GM10266 (cell line): ENCODE data around the gene PACS2.

ENCODE experiments used
- DNase-seq: peaks from one replicate; pipeline ENCODE4 v3.0.0; 2012; ENCODE audit errors: extremely low spot score
- CTCF ChIP-seq: IDR thresholded peaks from 2 replicates; pipeline ENCODE4 v1.5.1; 2012; ENCODE audit warnings: mild to moderate bottlenecking, low read depth; ENCODE audit not compliant: control insufficient read depth, insufficient read depth; ENCODE audit errors: missing control alignments

Gene PACS2

GRCh38 chr14:105420101-105420973, 105.8 kb downstream of the PACS2 start:
- DNase-seq: peak; percentile 74
- no peak for TF ChIP-seq CTCF

GRCh38 chr14:105420974-105421674, 106.6 kb downstream of the PACS2 start:
- TF ChIP-seq CTCF: no peak
- no peak for DNase-seq

- DNase-seq: no peak
- TF ChIP-seq CTCF: no peak
Measured at GRCh38 chr14:105421723-105422615, 107.4 kb downstream of the PACS2 start.

GRCh38 chr14:105422695-105423487, 108.3 kb downstream of the PACS2 start:
- DNase-seq: no peak
- no peak for TF ChIP-seq CTCF

- TF ChIP-seq CTCF: no peak
- no peak for DNase-seq
Measured at GRCh38 chr14:105423488-105424195, 109.1 kb downstream of the PACS2 start.

- DNase-seq: no peak
- TF ChIP-seq CTCF: no peak
Measured at GRCh38 chr14:105424861-105425260, 110.3 kb downstream of the PACS2 start.
